ENCODE results near the gene LRG1. TPM values are rescaled to one million over a fixed set of nuclear protein-coding genes. Genes with fewer than 3 reads are reported as not detected.
"Not testable (repeated sequence)": the region's sequence is repeated elsewhere in the genome, so short reads cannot be mapped to it uniquely, and the experiment has no call there.

Gene LRG1
- total RNA-seq, 1 experiment from 2014 or later = 0.11 TPM

GRCh38 chr19:4568886-4569285 lies 29.1 kb upstream of the LRG1 start:
- no peaks in the 10 kb centered on the region for H3K9me2 ChIP-seq (replicated peaks; ENCODE audit: insufficient read depth, low read length)
- no peaks in the 10 kb centered on the region for H3K9me3 ChIP-seq (ENCODE audit: low read length)
- H3K4me3 ChIP-seq (ENCODE audit: low read length) = no peak overlapping the region
- no peaks in the 10 kb centered on the region for H3K27me3 ChIP-seq (ENCODE audit: low read length)
- no peak overlapping the region for H3K9ac ChIP-seq (ENCODE audit: low read length)
- H3K36me3 ChIP-seq (ENCODE audit: insufficient read depth, low read length) = no peaks in the 10 kb centered on the region
- H3K79me2 ChIP-seq (ENCODE audit: low read length) = no peaks in the 10 kb centered on the region
- H3K27ac ChIP-seq (ENCODE audit: low read length) = no peak overlapping the region
- no peak overlapping the region for H2AFZ ChIP-seq (ENCODE audit: low read length)
- DNase-seq = no peak
- H4K20me1 ChIP-seq (ENCODE audit: insufficient read depth, low read depth, low read length) = no peaks in the 10 kb centered on the region
- no peak overlapping the region for H3K4me2 ChIP-seq (ENCODE audit: low read depth, low read length, poor library complexity, severe bottlenecking)
- H3K4me1 ChIP-seq (ENCODE audit: low read length) = no peaks in the 10 kb centered on the region

DNA sequence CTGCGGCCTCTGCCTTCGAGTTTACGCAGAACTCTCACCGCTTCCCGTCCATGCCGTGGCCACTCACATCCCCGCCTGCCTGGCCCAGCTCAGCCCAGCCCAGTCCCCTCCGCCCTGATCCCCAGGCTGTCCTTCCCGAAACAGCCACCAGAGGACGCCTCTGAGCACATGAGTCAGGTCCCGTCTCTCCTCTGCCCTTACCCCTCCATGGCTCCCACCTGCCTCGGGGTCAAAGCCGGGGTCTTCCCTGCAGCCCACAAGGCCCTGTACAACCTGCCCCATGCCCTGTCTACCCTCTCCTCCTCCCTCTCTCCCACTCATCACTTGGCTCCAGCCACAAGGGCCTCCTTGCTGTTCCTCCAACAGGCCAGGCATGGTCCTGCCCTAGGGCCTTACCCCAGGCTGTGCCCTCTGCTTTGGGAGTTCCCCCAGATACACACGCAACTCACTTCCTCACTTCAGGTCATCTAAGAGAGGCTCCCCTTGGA lies 27.8 kb upstream of the LRG1 start:
- H2AFZ ChIP-seq (ENCODE audit: low read length) = no peak overlapping the region
- no peaks in the 10 kb centered on the region for H3K27me3 ChIP-seq (ENCODE audit: low read length)
- no peaks in the 10 kb centered on the region for H3K4me1 ChIP-seq (ENCODE audit: low read length)
- DNase-seq = peak; percentile 77
- no peaks in the 10 kb centered on the region for H3K79me2 ChIP-seq (ENCODE audit: low read length)
- H3K9me3 ChIP-seq (ENCODE audit: low read length) = no peaks in the 10 kb centered on the region
- no peak overlapping the region for H3K4me3 ChIP-seq (ENCODE audit: low read length)
- no peak overlapping the region for H3K9ac ChIP-seq (ENCODE audit: low read length)
- no peaks in the 10 kb centered on the region for H3K36me3 ChIP-seq (ENCODE audit: insufficient read depth, low read length)
- H3K4me2 ChIP-seq (ENCODE audit: low read depth, low read length, poor library complexity, severe bottlenecking) = no peak overlapping the region
- H4K20me1 ChIP-seq (ENCODE audit: insufficient read depth, low read depth, low read length) = no peaks in the 10 kb centered on the region
- no peak overlapping the region for H3K27ac ChIP-seq (ENCODE audit: low read length)
- H3K9me2 ChIP-seq (replicated peaks; ENCODE audit: insufficient read depth, low read length) = no peaks in the 10 kb centered on the region

DNA sequence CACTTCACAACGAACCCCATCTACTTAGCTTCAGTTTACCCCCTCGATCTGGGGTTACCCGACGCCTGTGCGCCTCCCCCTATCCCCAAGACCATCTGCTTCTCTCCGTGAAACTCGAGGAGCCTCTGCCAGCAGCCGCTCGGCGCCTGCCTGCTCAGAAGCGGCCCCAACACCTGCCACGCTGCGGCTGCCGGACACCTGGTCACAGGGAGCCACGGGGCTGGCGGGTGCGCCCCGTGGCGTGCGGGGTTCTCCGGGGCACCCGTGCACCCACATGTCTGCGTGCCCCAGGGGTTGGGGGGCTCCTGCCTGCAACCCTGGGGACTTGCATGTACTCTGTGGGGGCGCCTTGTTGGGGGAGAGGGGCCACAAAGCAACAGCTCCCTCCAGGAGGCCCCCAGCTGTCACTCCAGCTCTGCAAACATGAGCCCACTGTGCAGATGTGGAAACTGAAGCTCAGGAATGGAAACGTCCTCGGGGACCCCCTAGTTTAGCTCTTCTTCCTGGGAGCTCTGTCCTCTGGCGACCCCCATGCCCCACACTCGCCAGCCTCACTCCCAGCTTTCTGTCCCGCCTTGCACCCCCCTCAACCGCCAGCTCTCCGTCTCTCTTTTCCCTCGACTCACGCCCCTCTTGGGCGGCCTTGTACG lies 26.7 kb upstream of the LRG1 start:
- H3K4me2 ChIP-seq (ENCODE audit: low read depth, low read length, poor library complexity, severe bottlenecking) = no peak overlapping the region
- no peak for DNase-seq
- no peaks in the 10 kb centered on the region for H3K36me3 ChIP-seq (ENCODE audit: insufficient read depth, low read length)
- no peak overlapping the region for H3K4me3 ChIP-seq (ENCODE audit: low read length)
- H3K9me3 ChIP-seq (ENCODE audit: low read length) = no peaks in the 10 kb centered on the region
- H4K20me1 ChIP-seq (ENCODE audit: insufficient read depth, low read depth, low read length) = no peaks in the 10 kb centered on the region
- H2AFZ ChIP-seq (ENCODE audit: low read length) = no peak overlapping the region
- H3K9me2 ChIP-seq (replicated peaks; ENCODE audit: insufficient read depth, low read length) = no peaks in the 10 kb centered on the region
- no peak overlapping the region for H3K9ac ChIP-seq (ENCODE audit: low read length)
- H3K27ac ChIP-seq (ENCODE audit: low read length) = no peak overlapping the region
- H3K79me2 ChIP-seq (ENCODE audit: low read length) = no peaks in the 10 kb centered on the region
- H3K4me1 ChIP-seq (ENCODE audit: low read length) = no peaks in the 10 kb centered on the region
- no peaks in the 10 kb centered on the region for H3K27me3 ChIP-seq (ENCODE audit: low read length)

DNA sequence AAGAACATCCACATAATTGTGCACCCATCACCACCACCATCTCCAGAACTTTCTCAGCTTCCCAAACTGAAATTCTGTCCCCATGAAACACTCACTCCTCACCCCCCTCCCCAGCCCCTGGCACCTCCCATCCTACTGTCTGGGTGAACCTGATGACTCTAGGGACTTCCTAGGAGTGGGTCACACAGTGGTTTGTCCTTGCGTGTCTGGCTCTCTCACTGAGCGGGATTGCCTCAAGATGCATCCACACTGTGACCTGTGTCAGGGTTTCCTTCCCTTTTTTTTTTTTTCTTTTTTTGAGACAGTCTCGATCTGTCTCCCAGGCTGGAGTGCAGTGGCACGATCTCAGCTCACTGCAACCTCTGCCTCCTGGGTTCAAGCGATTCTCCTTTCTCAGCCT lies 23.7 kb upstream of the LRG1 start:
- not testable (repeated sequence) for H3K79me2 ChIP-seq (ENCODE audit: low read length); H3K9ac ChIP-seq (ENCODE audit: low read length); H3K27ac ChIP-seq (ENCODE audit: low read length); H3K36me3 ChIP-seq (ENCODE audit: insufficient read depth, low read length); DNase-seq; H3K4me1 ChIP-seq (ENCODE audit: low read length); H3K9me3 ChIP-seq (ENCODE audit: low read length); H3K9me2 ChIP-seq (replicated peaks; ENCODE audit: insufficient read depth, low read length); H3K4me2 ChIP-seq (ENCODE audit: low read depth, low read length, poor library complexity, severe bottlenecking); H2AFZ ChIP-seq (ENCODE audit: low read length); H3K27me3 ChIP-seq (ENCODE audit: low read length); H4K20me1 ChIP-seq (ENCODE audit: insufficient read depth, low read depth, low read length); H3K4me3 ChIP-seq (ENCODE audit: low read length)

DNA sequence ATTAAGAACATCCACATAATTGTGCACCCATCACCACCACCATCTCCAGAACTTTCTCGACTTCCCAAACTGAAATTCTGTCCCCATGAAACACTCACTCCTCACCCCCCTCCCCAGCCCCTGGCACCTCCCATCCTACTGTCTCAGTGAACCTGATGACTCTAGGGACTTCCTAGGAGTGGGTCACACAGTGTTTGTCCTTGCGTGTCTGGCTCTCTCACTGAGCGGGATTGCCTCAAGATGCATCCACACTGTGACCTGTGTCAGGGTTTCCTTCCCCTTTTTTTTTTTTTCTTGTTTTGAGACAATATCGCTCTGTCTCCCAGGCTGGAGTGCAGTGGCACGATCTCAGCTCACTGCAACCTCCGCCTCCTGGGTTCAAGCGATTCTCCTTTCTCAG lies 22.2 kb upstream of the LRG1 start:
- not testable (repeated sequence) for H3K4me1 ChIP-seq (ENCODE audit: low read length); H3K79me2 ChIP-seq (ENCODE audit: low read length); H4K20me1 ChIP-seq (ENCODE audit: insufficient read depth, low read depth, low read length); H3K4me3 ChIP-seq (ENCODE audit: low read length); H3K27me3 ChIP-seq (ENCODE audit: low read length); DNase-seq; H3K36me3 ChIP-seq (ENCODE audit: insufficient read depth, low read length); H3K27ac ChIP-seq (ENCODE audit: low read length); H3K9ac ChIP-seq (ENCODE audit: low read length); H3K9me3 ChIP-seq (ENCODE audit: low read length); H2AFZ ChIP-seq (ENCODE audit: low read length); H3K9me2 ChIP-seq (replicated peaks; ENCODE audit: insufficient read depth, low read length); H3K4me2 ChIP-seq (ENCODE audit: low read depth, low read length, poor library complexity, severe bottlenecking)

GRCh38 chr19:4559569-4559968 lies 19.7 kb upstream of the LRG1 start, which contains the start of gene SEMA6B:
SEMA6B (minus strand) TSS chr19:4559684; CDS start chr19:4558457, 1,227 bp downstream.
- Histone ChIP-seq H3K4me3 (ENCODE audit: low read length) (no peak within 1 kb of the TSS), H3K9ac (ENCODE audit: low read length) (no peak within 1 kb of the TSS), H3K79me2 (ENCODE audit: low read length) (no peaks in the 10 kb centered on the region), H2AFZ (ENCODE audit: low read length) (no peak within 1 kb of the TSS), H3K27me3 (ENCODE audit: low read length) (no peaks in the 10 kb centered on the region), H3K36me3 (ENCODE audit: insufficient read depth, low read length) (no peaks in the 10 kb centered on the region), H3K27ac (ENCODE audit: low read length) (no peak within 1 kb of the TSS), H3K9me3 (ENCODE audit: low read length) (no peaks in the 10 kb centered on the region), H3K4me1 (ENCODE audit: low read length) (no peaks in the 10 kb centered on the region), H4K20me1 (ENCODE audit: insufficient read depth, low read depth, low read length) (no peaks in the 10 kb centered on the region), H3K9me2 (replicated peaks; ENCODE audit: insufficient read depth, low read length) (no peaks in the 10 kb centered on the region), H3K4me2 (ENCODE audit: low read depth, low read length, poor library complexity, severe bottlenecking) (no peak within 1 kb of the TSS)
- DNase-seq = no peak

- Histone ChIP-seq H3K27ac (ENCODE audit: low read length) (no peak overlapping the region), H3K9me3 (ENCODE audit: low read length) (no peaks in the 10 kb centered on the region), H3K9me2 (replicated peaks; ENCODE audit: insufficient read depth, low read length) (no peaks in the 10 kb centered on the region), H3K4me3 (ENCODE audit: low read length) (no peak overlapping the region), H4K20me1 (ENCODE audit: insufficient read depth, low read depth, low read length) (no peaks in the 10 kb centered on the region), H3K27me3 (ENCODE audit: low read length) (no peaks in the 10 kb centered on the region), H3K36me3 (ENCODE audit: insufficient read depth, low read length) (no peaks in the 10 kb centered on the region), H3K4me2 (ENCODE audit: low read depth, low read length, poor library complexity, severe bottlenecking) (no peak overlapping the region), H3K9ac (ENCODE audit: low read length) (no peak overlapping the region), H3K4me1 (ENCODE audit: low read length) (no peaks in the 10 kb centered on the region), H3K79me2 (ENCODE audit: low read length) (no peaks in the 10 kb centered on the region), H2AFZ (ENCODE audit: low read length) (no peak overlapping the region)
- DNase-seq = peak; percentile 58
Observed at GRCh38 chr19:4557971-4558941, 18.4 kb upstream of the LRG1 start.

- Histone ChIP-seq H4K20me1 (ENCODE audit: insufficient read depth, low read depth, low read length) (no peaks in the 10 kb centered on the region), H3K79me2 (ENCODE audit: low read length) (no peaks in the 10 kb centered on the region), H3K9ac (ENCODE audit: low read length) (no peak overlapping the region), H2AFZ (ENCODE audit: low read length) (no peak overlapping the region), H3K27ac (ENCODE audit: low read length) (no peak overlapping the region), H3K9me2 (replicated peaks; ENCODE audit: insufficient read depth, low read length) (no peaks in the 10 kb centered on the region), H3K4me1 (ENCODE audit: low read length) (no peaks in the 10 kb centered on the region), H3K4me2 (ENCODE audit: low read depth, low read length, poor library complexity, severe bottlenecking) (no peak overlapping the region), H3K36me3 (ENCODE audit: insufficient read depth, low read length) (no peaks in the 10 kb centered on the region), H3K27me3 (ENCODE audit: low read length) (no peaks in the 10 kb centered on the region), H3K4me3 (ENCODE audit: low read length) (no peak overlapping the region), H3K9me3 (ENCODE audit: low read length) (no peaks in the 10 kb centered on the region)
- no peak for DNase-seq
Observed at GRCh38 chr19:4557144-4557970, 17.5 kb upstream of the LRG1 start.

Data from Karpas-422 (cell line).